DND-41 (cell line): ENCODE data around the gene SOX12.
"Not testable (repeated sequence)": the region's sequence is repeated elsewhere in the genome, so short reads cannot be mapped to it uniquely, and the experiment has no call there.

Experiments
- ATAC-seq: fragments of 200-7000 bp; cut with Tn5 transposase; 3 replicates; pipeline ENCODE4 v1.9.1; 2021; ENCODE audit warnings: low read depth; ENCODE audit not compliant: insufficient read depth
- DNase-seq: peaks from one replicate; pipeline ENCODE4 v3.0.0-alpha.2; 2020
- H2AFZ ChIP-seq: 2 replicates; pipeline ENCODE4 v1.6.0; 2012; ENCODE audit warnings: low read depth, low read length
- H3K27ac ChIP-seq: 2 replicates; pipeline ENCODE4 v1.5.1; 2012; ENCODE audit warnings: low read length, inconsistent platforms
- H3K27me3 ChIP-seq: fragments of 200-600 bp; sonication (generic); 2 replicates; pipeline ENCODE4 v1.6.0; 2012; ENCODE audit warnings: low read length, mild to moderate bottlenecking, inconsistent platforms; ENCODE audit not compliant: insufficient read depth, poor library complexity
- H3K36me3 ChIP-seq: 2 replicates; pipeline ENCODE4 v1.5.1; 2012; ENCODE audit warnings: low read length, inconsistent platforms; ENCODE audit not compliant: insufficient read depth
- H3K4me1 ChIP-seq: 2 replicates; pipeline ENCODE4 v1.5.1; 2012; ENCODE audit warnings: mild to moderate bottlenecking, low read length; ENCODE audit not compliant: insufficient read depth
- H3K4me2 ChIP-seq: 2 replicates; pipeline ENCODE4 v1.6.0; 2012; ENCODE audit warnings: mild to moderate bottlenecking, moderate library complexity, low read length, inconsistent platforms; ENCODE audit not compliant: insufficient read depth
- H3K4me3 ChIP-seq, 2 experiments: fragments of 200-600 bp in 1 of 2; shearing (Covaris generic) in 1 of 2; 2 replicates each; pipeline ENCODE4 v1.5.1; 2012 to 2016; ENCODE audit warnings: inconsistent platforms in 2 of 2, low read length in 2 of 2, mild to moderate bottlenecking in 2 of 2, low read depth in 1 of 2, moderate library complexity in 1 of 2
- H3K79me2 ChIP-seq: 2 replicates; pipeline ENCODE4 v1.6.0; 2012; ENCODE audit warnings: low read length, inconsistent platforms; ENCODE audit not compliant: insufficient read depth
- H3K9ac ChIP-seq: 2 replicates; pipeline ENCODE4 v1.6.0; 2012; ENCODE audit warnings: low read depth, mild to moderate bottlenecking, inconsistent platforms, low read length, moderate library complexity
- H3K9me3 ChIP-seq: 2 replicates; pipeline ENCODE4 v1.5.1; 2012; ENCODE audit warnings: low read length, moderate library complexity, mild to moderate bottlenecking, inconsistent platforms; ENCODE audit not compliant: insufficient read depth, severe bottlenecking
- H4K20me1 ChIP-seq: 2 replicates; pipeline ENCODE4 v1.6.0; 2012; ENCODE audit warnings: low read length; ENCODE audit not compliant: insufficient read depth
- EZH2 ChIP-seq: IDR thresholded peaks from 3 replicates; pipeline ENCODE4 v1.6.1; 2012; ENCODE audit warnings: borderline replicate concordance, low read depth, mild to moderate bottlenecking, moderate library complexity, low read length, inconsistent platforms; ENCODE audit not compliant: severe bottlenecking
- TF ChIP-seq, protein P1 (sequence below): IDR thresholded peaks from 2 replicates; pipeline ENCODE4 v1.5.1; 2012; ENCODE audit warnings: borderline replicate concordance, low read length, moderate library complexity, mild to moderate bottlenecking; ENCODE audit not compliant: poor library complexity, severe bottlenecking; ENCODE audit errors: extremely low read depth

Gene SOX12

DNA sequence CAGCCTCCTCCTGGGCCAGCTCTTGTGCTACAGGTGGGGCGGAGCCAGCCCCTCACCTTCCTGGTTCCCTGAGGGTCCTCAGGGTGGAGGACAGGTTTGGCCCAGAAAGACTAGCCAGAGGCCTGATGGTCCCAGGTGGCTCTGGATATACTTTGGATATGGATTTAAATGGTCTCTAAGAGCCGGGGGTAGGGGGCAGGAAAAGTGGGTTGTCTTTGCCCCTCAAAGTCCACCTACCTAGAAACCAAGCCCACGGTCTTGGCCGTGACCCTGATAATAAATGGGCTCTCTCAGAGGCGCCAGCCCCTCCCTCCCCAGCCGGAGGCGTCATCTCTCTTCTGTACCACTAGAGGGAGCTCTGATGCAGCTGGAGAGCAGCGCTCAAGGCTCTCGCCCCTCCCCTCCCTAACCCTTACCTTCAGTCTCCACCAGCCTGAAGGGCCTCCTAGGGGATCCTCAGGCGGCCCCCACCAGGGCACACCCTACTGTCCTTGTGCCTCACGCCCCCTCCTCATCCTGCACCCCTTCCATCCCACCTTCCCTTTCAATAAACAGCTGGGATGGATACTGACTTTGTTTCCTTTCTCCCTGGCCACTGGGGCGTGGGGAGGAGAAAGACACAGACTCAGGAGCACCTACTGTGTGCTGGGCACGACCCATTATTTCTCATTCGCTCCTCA, 29.1 kb downstream of the SOX12 start:
- ATAC-seq (peak; percentile 99), DNase-seq (peak; percentile 85)
- H3K27ac ChIP-seq = peak overlapping the region; percentile 4; the same call in 1 of the 2 replicates
- no peaks in the 10 kb centered on the region for H3K9me3 ChIP-seq
- no peak for TF ChIP-seq EZH2
- TF ChIP-seq, protein P1, sequence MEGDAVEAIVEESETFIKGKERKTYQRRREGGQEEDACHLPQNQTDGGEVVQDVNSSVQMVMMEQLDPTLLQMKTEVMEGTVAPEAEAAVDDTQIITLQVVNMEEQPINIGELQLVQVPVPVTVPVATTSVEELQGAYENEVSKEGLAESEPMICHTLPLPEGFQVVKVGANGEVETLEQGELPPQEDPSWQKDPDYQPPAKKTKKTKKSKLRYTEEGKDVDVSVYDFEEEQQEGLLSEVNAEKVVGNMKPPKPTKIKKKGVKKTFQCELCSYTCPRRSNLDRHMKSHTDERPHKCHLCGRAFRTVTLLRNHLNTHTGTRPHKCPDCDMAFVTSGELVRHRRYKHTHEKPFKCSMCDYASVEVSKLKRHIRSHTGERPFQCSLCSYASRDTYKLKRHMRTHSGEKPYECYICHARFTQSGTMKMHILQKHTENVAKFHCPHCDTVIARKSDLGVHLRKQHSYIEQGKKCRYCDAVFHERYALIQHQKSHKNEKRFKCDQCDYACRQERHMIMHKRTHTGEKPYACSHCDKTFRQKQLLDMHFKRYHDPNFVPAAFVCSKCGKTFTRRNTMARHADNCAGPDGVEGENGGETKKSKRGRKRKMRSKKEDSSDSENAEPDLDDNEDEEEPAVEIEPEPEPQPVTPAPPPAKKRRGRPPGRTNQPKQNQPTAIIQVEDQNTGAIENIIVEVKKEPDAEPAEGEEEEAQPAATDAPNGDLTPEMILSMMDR = peak; percentile 100
- H3K9ac ChIP-seq = no peak overlapping the region
- H3K36me3 ChIP-seq = no peaks in the 10 kb centered on the region
- H2AFZ ChIP-seq = peak overlapping the region; percentile 62
- H3K27me3 ChIP-seq = no peaks in the 10 kb centered on the region
- H3K4me1 ChIP-seq = peaks cover 7% of the 10 kb centered on the region
- peaks cover 4% of the 10 kb centered on the region; the same call in 1 of the 2 replicates for H4K20me1 ChIP-seq
- no peak overlapping the region for H3K4me3 ChIP-seq
- H3K79me2 ChIP-seq = no peaks in the 10 kb centered on the region
- peak overlapping the region; percentile 38 for H3K4me2 ChIP-seq

DNA sequence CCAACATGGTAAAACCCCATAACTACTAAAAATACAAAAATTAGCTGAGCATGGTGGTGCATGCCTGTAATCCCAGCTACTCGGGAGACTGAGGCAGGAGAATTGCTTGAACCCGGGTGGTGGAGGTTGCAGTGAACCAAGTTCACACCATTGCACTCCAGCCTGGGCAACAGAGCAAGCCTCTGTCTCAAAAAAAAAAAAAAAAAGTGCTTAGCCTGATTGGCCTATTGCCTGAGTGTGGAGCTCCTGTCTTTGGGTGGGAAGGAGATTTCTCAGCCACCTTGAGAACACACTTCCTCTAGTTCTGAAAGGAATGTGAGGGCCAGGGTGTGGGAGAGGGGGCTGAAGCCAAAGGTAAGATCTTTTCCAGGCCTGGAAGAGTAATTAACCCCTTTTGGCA, 30.8 kb downstream of the SOX12 start:
- not testable (repeated sequence) for H3K36me3 ChIP-seq, H3K9ac ChIP-seq

DNA sequence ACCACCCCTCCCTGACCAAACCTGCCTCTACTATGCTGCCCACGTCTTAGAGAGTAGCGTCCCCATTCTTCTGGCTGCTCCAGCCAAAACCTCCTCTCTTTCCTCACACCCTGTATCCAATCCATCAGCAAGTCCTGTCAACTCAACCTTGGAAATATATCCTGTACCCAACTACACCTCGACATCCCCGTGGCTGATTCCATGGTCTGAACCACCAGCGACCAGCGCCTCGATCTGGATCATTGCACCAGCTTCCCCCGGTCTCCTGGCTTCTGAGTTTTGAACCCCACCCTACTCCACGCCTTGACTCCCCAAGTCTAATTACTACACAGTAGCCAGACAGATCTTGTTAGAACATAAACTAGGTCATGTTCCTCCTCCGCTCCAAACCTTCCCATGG, 31.4 kb downstream of the SOX12 start:
- no peak overlapping the region for H3K27ac ChIP-seq
- H3K9ac ChIP-seq = no peak overlapping the region
- H3K36me3 ChIP-seq = no peaks in the 10 kb centered on the region
- H3K4me1 ChIP-seq = peaks cover 7% of the 10 kb centered on the region
- H3K9me3 ChIP-seq = no peaks in the 10 kb centered on the region
- H3K79me2 ChIP-seq = no peaks in the 10 kb centered on the region
- no peak overlapping the region for H3K4me2 ChIP-seq
- DNase-seq (no peak), ATAC-seq (no peak)
- H4K20me1 ChIP-seq = peaks cover 4% of the 10 kb centered on the region; the same call in 1 of the 2 replicates
- H2AFZ ChIP-seq = no peak overlapping the region
- TF ChIP-seq EZH2 = no peak
- TF ChIP-seq, protein P1 = no peak
- no peak overlapping the region for H3K4me3 ChIP-seq
- no peaks in the 10 kb centered on the region for H3K27me3 ChIP-seq

More for the DNA sequence above, 30.8 kb downstream of the SOX12 start:
- not testable (repeated sequence) for H3K27me3 ChIP-seq, H3K9me3 ChIP-seq, H3K4me1 ChIP-seq, ATAC-seq, H3K4me3 ChIP-seq, H3K27ac ChIP-seq, H2AFZ ChIP-seq, H4K20me1 ChIP-seq, DNase-seq, H3K4me2 ChIP-seq, H3K79me2 ChIP-seq

GRCh38 chr20:358891-359555, 33.7 kb downstream of the SOX12 start:
- H3K4me1 ChIP-seq = peaks cover 7% of the 10 kb centered on the region
- H3K36me3 ChIP-seq = no peaks in the 10 kb centered on the region
- H3K79me2 ChIP-seq = no peaks in the 10 kb centered on the region
- H4K20me1 ChIP-seq = peaks cover 2% of the 10 kb centered on the region; the same call in 1 of the 2 replicates
- H3K9ac ChIP-seq = no peak overlapping the region
- no peaks in the 10 kb centered on the region for H3K27me3 ChIP-seq
- no peak overlapping the region for H2AFZ ChIP-seq
- no peak overlapping the region for H3K4me3 ChIP-seq
- no peak for TF ChIP-seq EZH2
- TF ChIP-seq, protein P1 = no peak
- H3K27ac ChIP-seq = no peak overlapping the region
- ATAC-seq = no peak
- DNase-seq = no peak
- no peak overlapping the region for H3K4me2 ChIP-seq
- H3K9me3 ChIP-seq = no peaks in the 10 kb centered on the region
